H1 (cell line): ENCODE data around the gene DEUP1. TPM values are rescaled to one million over a fixed set of nuclear protein-coding genes. Genes with fewer than 3 reads are reported as not detected.

Source experiments
- CTCF ChIA-PET: fragments of 300-600 bp; sonication (Branson Sonifier 250); formaldehyde crosslinking; loops from one replicate; lab custom pipeline; 2021; ENCODE audit not compliant: partially characterized antibody; lab: Charles Lee
- POLR2A ChIA-PET: fragments of 300-600 bp; sonication (Branson Sonifier 250); formaldehyde crosslinking; loops from one replicate; lab custom pipeline; 2021; ENCODE audit warnings: inconsistent platforms; ENCODE audit not compliant: partially characterized antibody; lab: Charles Lee
- DNase-seq, 2 experiments: peaks; one replicate each; pipeline versions ENCODE4 v3.0.0 to v3.0.0-alpha.2; 2010 to 2022; ENCODE audit warnings: low spot score in 2 of 2, low read depth in 1 of 2, mixed read lengths in 1 of 2
- FAIRE-seq: peaks from 2 replicates; lab custom pipeline; 2011; peaks lifted over from hg19 to GRCh38; lab: Jason Lieb, UNC
- H2AFZ ChIP-seq: 2 replicates; pipeline ENCODE4 v1.8.1; 2012; ENCODE audit warnings: low read length, inconsistent platforms
- H2AK5ac ChIP-seq: 2 replicates; pipeline ENCODE4 v1.6.1; 2013; ENCODE audit warnings: low read depth, low read length
- H2BK120ac ChIP-seq: replicated peaks from 2 replicates; pipeline ENCODE3; 2013; ENCODE audit warnings: low read depth, low read length, inconsistent platforms
- H2BK12ac ChIP-seq: 2 replicates; pipeline ENCODE4 v1.6.1; 2013; ENCODE audit warnings: low read depth, low read length
- H2BK15ac ChIP-seq: 2 replicates; pipeline ENCODE4 v1.6.1; 2013; ENCODE audit warnings: low read length
- H2BK20ac ChIP-seq: 2 replicates; pipeline ENCODE4 v1.6.1; 2013; ENCODE audit warnings: low read length
- H2BK5ac ChIP-seq: 2 replicates; pipeline ENCODE4 v1.6.1; 2013; ENCODE audit warnings: low read depth, low read length
- H3K14ac ChIP-seq: 2 replicates; pipeline ENCODE4 v1.6.1; 2013; ENCODE audit warnings: inconsistent platforms; ENCODE audit not compliant: insufficient read length
- H3K18ac ChIP-seq: 2 replicates; pipeline ENCODE4 v1.6.1; 2013; ENCODE audit warnings: low read length; ENCODE audit errors: extremely low read depth
- H3K23ac ChIP-seq: 2 replicates; pipeline ENCODE4 v1.6.1; 2013; ENCODE audit warnings: inconsistent platforms; ENCODE audit not compliant: insufficient read length
- H3K23me2 ChIP-seq: 2 replicates; pipeline ENCODE4 v1.6.1; 2013; ENCODE audit warnings: low read depth, low read length
- H3K27ac ChIP-seq: 2 replicates; pipeline ENCODE4 v1.6.1; 2011; ENCODE audit warnings: low read depth, low read length, inconsistent platforms
- H3K27me3 ChIP-seq, 4 experiments: replicated peaks in 1 of 4; 1 replicate in 1 of 4; 2 replicates in 3 of 4; pipeline versions ENCODE4 v1.6.1 to v1.8.1; 2011 to 2013; ENCODE audit warnings: low read length in 3 of 4, mild to moderate bottlenecking in 3 of 4, inconsistent platforms in 2 of 4, mixed read lengths in 2 of 4, moderate library complexity in 1 of 4; ENCODE audit not compliant: control insufficient read depth in 3 of 4, insufficient read depth in 3 of 4; ENCODE audit errors: extremely low read depth in 1 of 4
- H3K36me3 ChIP-seq, 4 experiments: 2 replicates each; pipeline versions ENCODE4 v1.6.1 to v1.8.1; 2011 to 2013; ENCODE audit warnings: mild to moderate bottlenecking in 4 of 4, low read length in 3 of 4, moderate library complexity in 2 of 4, control low read depth in 1 of 4, inconsistent platforms in 1 of 4; ENCODE audit not compliant: insufficient read depth in 4 of 4, control insufficient read depth in 2 of 4
- H3K4ac ChIP-seq: replicated peaks from 2 replicates; pipeline ENCODE3; 2013; ENCODE audit warnings: low read length, low read depth, mixed read lengths, inconsistent platforms; ENCODE audit not compliant: insufficient read length
- H3K4me1 ChIP-seq, 4 experiments: replicated peaks in 1 of 4; 1 replicate in 1 of 4; 2 replicates in 3 of 4; pipeline versions ENCODE4 v1.6.1 to v1.8.1; 2011 to 2013; ENCODE audit warnings: low read length in 3 of 4, inconsistent platforms in 2 of 4, mixed read lengths in 1 of 4; ENCODE audit not compliant: insufficient read depth in 4 of 4, control insufficient read depth in 3 of 4
- H3K4me2 ChIP-seq, 2 experiments: 2 replicates each; pipeline versions ENCODE4 v1.6.1 to v1.8.1; 2011 to 2013; ENCODE audit warnings: low read depth in 2 of 2, low read length in 2 of 2, control low read depth in 1 of 2, inconsistent platforms in 1 of 2, mild to moderate bottlenecking in 1 of 2; ENCODE audit not compliant: insufficient read depth in 1 of 2
- H3K4me3 ChIP-seq, 4 experiments: fragments of 200-600, 300-600 bp in 1 of 4; sonication (generic), shearing (Covaris generic), sonication (Bioruptor Twin) in 1 of 4; 2 replicates each; pipeline versions ENCODE4 v1.5.1 to v1.8.1; 2011 to 2016; ENCODE audit warnings: low read length in 4 of 4, low read depth in 3 of 4, control low read depth in 2 of 4, inconsistent platforms in 2 of 4, mild to moderate bottlenecking in 2 of 4, mixed read lengths in 1 of 4, moderate library complexity in 1 of 4; ENCODE audit not compliant: insufficient read depth in 2 of 4; ENCODE audit errors: extremely low read depth in 1 of 4
- H3K56ac ChIP-seq: replicated peaks from 2 replicates; pipeline ENCODE3; 2013; ENCODE audit warnings: low read depth, mild to moderate bottlenecking, mixed read lengths, low read length, inconsistent platforms; ENCODE audit not compliant: insufficient read length
- H3K79me1 ChIP-seq: 2 replicates; pipeline ENCODE4 v1.6.1; 2013; ENCODE audit warnings: low read depth, low read length, control low read depth
- H3K79me2 ChIP-seq, 2 experiments: 2 replicates each; pipeline versions ENCODE4 v1.6.1 to v1.8.1; 2012 to 2013; ENCODE audit warnings: low read length in 2 of 2, mild to moderate bottlenecking in 2 of 2, inconsistent platforms in 1 of 2; ENCODE audit not compliant: insufficient read depth in 2 of 2, control insufficient read depth in 1 of 2
- H3K9ac ChIP-seq, 4 experiments: replicated peaks in 1 of 4; 1 replicate in 1 of 4; 2 replicates in 3 of 4; pipeline versions ENCODE4 v1.6.1 to v1.8.1; 2011 to 2013; ENCODE audit warnings: low read depth in 3 of 4, low read length in 3 of 4, control low read depth in 2 of 4, mild to moderate bottlenecking in 2 of 4, moderate library complexity in 2 of 4, inconsistent platforms in 1 of 4; ENCODE audit errors: extremely low read depth in 1 of 4
- H3K9me3 ChIP-seq, 2 experiments: 2 replicates each; pipeline versions ENCODE4 v1.6.1 to v1.8.1; 2012 to 2013; ENCODE audit warnings: mild to moderate bottlenecking in 2 of 2, moderate library complexity in 2 of 2, control low read depth in 1 of 2, inconsistent platforms in 1 of 2, low read depth in 1 of 2, low read length in 1 of 2, mixed read lengths in 1 of 2; ENCODE audit not compliant: insufficient read depth in 2 of 2
- H4K20me1 ChIP-seq, 2 experiments: replicated peaks in 1 of 2; 2 replicates each; pipeline versions ENCODE3 to v1.8.1; 2011 to 2013; ENCODE audit warnings: inconsistent platforms in 2 of 2, low read length in 2 of 2, mild to moderate bottlenecking in 1 of 2; ENCODE audit not compliant: insufficient read depth in 2 of 2, control insufficient read depth in 1 of 2
- H4K5ac ChIP-seq: 2 replicates; pipeline ENCODE4 v1.6.1; 2013; ENCODE audit warnings: low read length, low read depth, mixed read lengths, inconsistent platforms; ENCODE audit not compliant: insufficient read length
- H4K8ac ChIP-seq: 2 replicates; pipeline ENCODE4 v1.8.0; 2013; ENCODE audit warnings: mild to moderate bottlenecking, moderate library complexity, low read length, inconsistent platforms; ENCODE audit not compliant: insufficient read depth; ENCODE audit errors: extremely low read depth
- H4K91ac ChIP-seq: replicated peaks from 2 replicates; pipeline ENCODE3; 2013; ENCODE audit warnings: low read length, mixed read lengths, inconsistent platforms; ENCODE audit not compliant: insufficient read length
- CTBP2 ChIP-seq: IDR thresholded peaks from 2 replicates; pipeline ENCODE4 v1.7.0; 2011; ENCODE audit warnings: borderline replicate concordance, mild to moderate bottlenecking, moderate library complexity, mixed read lengths, low read length; ENCODE audit not compliant: insufficient read depth, insufficient read length
- MAFK ChIP-seq: IDR thresholded peaks from 2 replicates; pipeline ENCODE4 v1.6.1; 2012; ENCODE audit warnings: low read depth, mild to moderate bottlenecking, improper control_type of control experiment, low read length
- TCF12 ChIP-seq: IDR thresholded peaks from 2 replicates; pipeline ENCODE4 v1.6.1; 2011; ENCODE audit warnings: low read depth, mild to moderate bottlenecking, low read length
- YY1 ChIP-seq: IDR thresholded peaks from 2 replicates; pipeline ENCODE4 v1.6.1; 2011; ENCODE audit warnings: low read depth, mild to moderate bottlenecking, low read length
- ZNF274 ChIP-seq: IDR thresholded peaks from 2 replicates; pipeline ENCODE4 v1.7.0; 2012; ENCODE audit warnings: low read length, borderline replicate concordance; ENCODE audit errors: extremely low read depth
- WGBS, 2 experiments: shearing (Covaris generic) in 1 of 2; methylation state at CpG; one replicate each; pipeline versions ENCODE4 v1.1.6 to v1.1.7; 2013 to 2015; ENCODE audit warnings: low lambda C conversion rate in 2 of 2, mixed read lengths in 2 of 2, inconsistent platforms in 1 of 2, low coverage in 1 of 2, missing lambda C conversion rate in 1 of 2; ENCODE audit not compliant: insufficient replicate concordance in 2 of 2, insufficient coverage in 1 of 2, insufficient read length in 1 of 2; ENCODE audit errors: extremely low coverage in 1 of 2, missing lambda C conversion rate in 1 of 2; 5-methylcytosine and 5-hydroxymethylcytosine counted together
- polyA plus RNA-seq, 7 experiments: library from polyadenylated mRNA; depleted of rRNA in 3 of 7; stranded (reverse) in 5 of 7; unstranded in 2 of 7; fragments of >200 nt in 5 of 7; fragments of 200-250 nt in 2 of 7; gene quantifications; 1 replicate in 5 of 7; 2 replicates in 1 of 7; 4 replicates in 1 of 7; pipeline versions ENCODE4 v1.2.1 to v1.2.3, GENCODE V29; 2011 to 2013; ENCODE audit warnings: missing spikeins in 2 of 7, mixed read lengths in 2 of 7
- total RNA-seq: library from RNA; stranded (reverse); fragmentation: NEBNext Ultra II Directional; extraction: Animal tissue kit (Norgen Biotek cat#: 25700); gene quantifications from 2 replicates; pipeline ENCODE4 v1.2.1, GENCODE V29; 2021

DEUP1 gene
- total and polyA plus RNA-seq, 2 of the 8 experiments (the other 6 are each of a cell fraction or from before 2014, with no cell fraction given), result 0.45 TPM; not detected in 1

DNA sequence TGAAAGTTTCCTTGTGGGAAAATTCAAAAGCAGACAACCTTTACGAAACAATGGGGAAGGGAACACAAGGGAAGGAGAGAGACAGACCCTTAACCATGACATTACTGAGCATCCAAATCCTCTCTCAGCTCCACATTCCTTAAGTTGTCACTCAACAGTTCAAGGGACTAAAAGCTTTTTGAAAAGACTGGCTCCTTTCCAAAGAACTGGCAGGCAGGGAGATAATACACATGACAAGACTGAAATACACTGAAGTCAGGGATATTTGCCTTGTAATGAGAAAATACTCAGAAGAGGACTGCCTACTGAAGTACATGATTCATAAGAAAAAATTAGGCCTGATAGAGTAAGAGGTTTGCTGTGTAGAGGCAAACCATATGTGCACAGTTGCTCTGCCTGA lies 143.6 kb downstream of the DEUP1 start:
- H2BK20ac ChIP-seq, result no peak overlapping the region
- no peak overlapping the region for H4K5ac ChIP-seq
- no peaks in the 10 kb centered on the region for H3K27me3 ChIP-seq
- H2BK15ac ChIP-seq, result no peak overlapping the region
- no peak overlapping the region for H3K9ac ChIP-seq
- H3K79me2 ChIP-seq, result no peaks in the 10 kb centered on the region
- H3K36me3 ChIP-seq, result peaks cover 0 to 5% (median 0%) of the 10 kb centered on the region in 4 experiments; a peak in 1 of 8 replicates
- FAIRE-seq (peak; percentile 24), DNase-seq (no peak)
- no peak for TF ChIP-seq TCF12
- TF ChIP-seq CTBP2, result no peak
- TF ChIP-seq MAFK, result no peak
- no peak for TF ChIP-seq ZNF274
- no peak for TF ChIP-seq YY1
- H3K56ac ChIP-seq, result no peak overlapping the region
- no peak overlapping the region for H4K91ac ChIP-seq
- H3K4me3 ChIP-seq, result no peak overlapping the region
- no peak overlapping the region for H2BK5ac ChIP-seq
- H3K79me1 ChIP-seq, result no peaks in the 10 kb centered on the region
- H4K8ac ChIP-seq, result no peak overlapping the region
- WGBS, 2 experiments, result 100% methylated on average over 1 of the region's 1 CpG; no CpG with 5 or more reads in 1 of the 2 experiments
- peaks cover 6 to 7% of the 10 kb centered on the region in 2 experiments; a peak in 2 of 4 replicates for H3K9me3 ChIP-seq
- no peak overlapping the region for H3K23ac ChIP-seq
- no peak overlapping the region for H3K18ac ChIP-seq
- ChIA-PET POLR2A (no interaction called here), CTCF (interaction anchor here (0.6 to 1.8 kb wide), 3 partner anchors 29 to 239 kb away, joined by 3 to 4 read pairs (median 4); no protein-coding TSS in a partner anchor)
- no peaks in the 10 kb centered on the region for H4K20me1 ChIP-seq
- no peak overlapping the region for H2AFZ ChIP-seq
- H3K4me2 ChIP-seq, result no peak overlapping the region
- no peak overlapping the region for H3K4ac ChIP-seq
- no peaks in the 10 kb centered on the region for H3K23me2 ChIP-seq
- no peak overlapping the region for H3K27ac ChIP-seq
- H3K14ac ChIP-seq, result no peak overlapping the region
- no peak overlapping the region for H2BK12ac ChIP-seq
- H2BK120ac ChIP-seq, result no peak overlapping the region
- H3K4me1 ChIP-seq, result peaks cover 10 to 18% (median 17%) of the 10 kb centered on the region in 4 experiments
- no peak overlapping the region for H2AK5ac ChIP-seq
